Measurements from ENCODE around the gene REX1BD.

The REX1BD gene

GRCh38 chr19:18603958-18604819 is 15.6 kb downstream of the REX1BD start:
- no peak for DNase-seq

- DNase-seq: no peak
Measured at GRCh38 chr19:18604820-18605159, 16.2 kb downstream of the REX1BD start.

GRCh38 chr19:18605196-18605545 is 16.6 kb downstream of the REX1BD start:
- no peak for DNase-seq

- no peak for DNase-seq
Measured at GRCh38 chr19:18605546-18606280, 17.1 kb downstream of the REX1BD start.

- no peak for DNase-seq
Measured at GRCh38 chr19:18606281-18607225, 18.0 kb downstream of the REX1BD start, which contains the start of gene CRLF1. TSS of gene CRLF1 (minus strand) at chr19:18606799. CDS start at chr19:18606656, 143 bp downstream.

GRCh38 chr19:18607226-18608101 is 18.9 kb downstream of the REX1BD start:
- DNase-seq: no peak

- no peak for DNase-seq
Measured at GRCh38 chr19:18608102-18608804, 19.7 kb downstream of the REX1BD start.

GRCh38 chr19:18608805-18609716 is 20.5 kb downstream of the REX1BD start:
- no peak for DNase-seq

GRCh38 chr19:18609717-18610051 is 21.1 kb downstream of the REX1BD start:
- DNase-seq: no peak

- DNase-seq: no peak
Measured at GRCh38 chr19:18610245-18610555, 21.6 kb downstream of the REX1BD start.

- DNase-seq: no peak
Measured at GRCh38 chr19:18610556-18611326, 22.1 kb downstream of the REX1BD start.

- DNase-seq: peak; percentile 23
Measured at GRCh38 chr19:18611327-18612050, 22.9 kb downstream of the REX1BD start.

- DNase-seq: no peak
Measured at GRCh38 chr19:18612051-18612771, 23.6 kb downstream of the REX1BD start.

- DNase-seq: peak; percentile 63
Measured at GRCh38 chr19:18612772-18613588, 24.4 kb downstream of the REX1BD start, which contains the start of gene TMEM59L. TSS of gene TMEM59L (plus strand) at chr19:18612870. CDS start at chr19:18612959, 89 bp downstream.

GRCh38 chr19:18613589-18614234 is 25.1 kb downstream of the REX1BD start:
- DNase-seq: no peak

- DNase-seq: no peak
Measured at GRCh38 chr19:18616023-18616422, 27.4 kb downstream of the REX1BD start.

- no peak for DNase-seq
Measured at GRCh38 chr19:18617562-18617961, 29.0 kb downstream of the REX1BD start.

All from CD4-positive, alpha-beta T cell treated with Interleukin-21 for 1 hour (primary cell).